GM19395 (cell line): Measurements from ENCODE around the gene SSX2B.
"Not testable (repeated sequence)": the region's sequence is repeated elsewhere in the genome, so short reads cannot be mapped to it uniquely, and the experiment has no call there.

Source experiments
- ATAC-seq: cut with Tn5 transposase; IDR thresholded peaks from one replicate; pipeline ENCODE4 v1.9.1; 2021; ENCODE audit warnings: mild to moderate bottlenecking, moderate library complexity; ENCODE audit not compliant: unreplicated experiment

The SSX2B gene

DNA sequence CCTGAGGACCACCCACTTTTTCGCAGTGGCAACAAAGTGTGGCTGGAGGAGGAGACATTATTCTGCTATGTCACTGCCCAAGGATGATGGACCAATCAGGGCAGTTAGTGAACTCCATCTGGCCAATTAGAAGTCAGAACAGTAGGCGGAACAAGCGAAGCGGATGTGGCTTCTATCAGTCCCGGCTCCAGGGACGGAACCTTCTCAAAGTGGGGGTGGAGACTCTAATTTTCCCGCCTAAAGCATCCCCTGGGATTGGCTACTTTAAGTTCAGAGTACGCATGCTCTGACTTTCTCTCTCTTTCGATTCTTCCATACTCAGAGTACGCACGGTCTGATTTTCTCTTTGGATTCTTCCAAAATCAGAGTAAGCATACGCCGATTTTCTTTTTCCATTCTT, at the start of gene SSX2B:
SSX2B (plus strand) TSS at position 301 of the 400 bp plus-strand sequence. CDS start 1,429 bp downstream, outside the sequence.
- not testable (repeated sequence) for ATAC-seq

DNA sequence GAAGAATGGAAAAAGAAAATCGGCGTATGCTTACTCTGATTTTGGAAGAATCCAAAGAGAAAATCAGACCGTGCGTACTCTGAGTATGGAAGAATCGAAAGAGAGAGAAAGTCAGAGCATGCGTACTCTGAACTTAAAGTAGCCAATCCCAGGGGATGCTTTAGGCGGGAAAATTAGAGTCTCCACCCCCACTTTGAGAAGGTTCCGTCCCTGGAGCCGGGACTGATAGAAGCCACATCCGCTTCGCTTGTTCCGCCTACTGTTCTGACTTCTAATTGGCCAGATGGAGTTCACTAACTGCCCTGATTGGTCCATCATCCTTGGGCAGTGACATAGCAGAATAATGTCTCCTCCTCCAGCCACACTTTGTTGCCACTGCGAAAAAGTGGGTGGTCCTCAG, 44.0 kb upstream of the SSX2B start, which contains the start of gene SSX2:
SSX2 (minus strand) TSS at position 101 of the 400 bp plus-strand sequence. CDS start 1,429 bp downstream, outside the sequence.
- not testable (repeated sequence) for ATAC-seq

DNA sequence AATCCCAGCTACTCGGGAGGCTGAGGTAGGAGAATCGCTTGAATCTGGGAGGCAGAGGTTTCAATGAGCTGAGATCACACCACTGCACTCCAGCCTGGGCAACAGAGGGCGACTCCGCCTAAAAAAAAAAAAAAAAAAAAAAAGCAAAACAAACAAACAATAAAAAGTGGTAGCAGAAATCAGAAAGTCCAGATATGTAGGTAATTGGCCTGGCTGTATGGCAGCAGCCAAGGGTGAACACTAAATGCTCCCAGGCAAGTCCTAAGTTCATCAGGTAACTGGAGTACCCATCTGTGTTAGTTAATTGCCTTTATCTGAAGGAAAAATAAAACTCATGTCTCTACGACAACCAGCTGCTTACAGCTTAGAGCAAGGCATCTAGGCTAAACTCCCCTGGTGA, 14.9 kb downstream of the SSX2B start:
- not testable (repeated sequence) for ATAC-seq

DNA sequence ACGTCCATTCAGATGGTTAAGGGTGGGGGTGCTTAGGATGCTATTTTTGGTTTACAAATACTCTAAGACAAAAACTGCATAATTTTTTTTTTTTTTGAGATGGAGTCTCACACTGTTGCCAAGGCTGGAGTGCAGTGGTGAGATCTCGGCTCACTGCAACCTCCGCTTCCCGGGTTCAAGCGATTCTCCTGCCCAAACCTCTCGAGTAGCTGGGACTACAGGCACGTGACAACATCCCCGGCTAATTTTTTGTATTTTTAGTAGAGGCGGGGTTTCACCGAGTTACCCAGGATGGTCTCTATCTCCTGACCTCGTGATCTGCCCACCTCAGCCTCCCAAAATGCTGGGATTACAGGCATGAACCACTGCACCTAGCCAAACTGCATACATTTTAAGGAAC, 22.5 kb downstream of the SSX2B start:
- ATAC-seq: not testable (repeated sequence)

DNA sequence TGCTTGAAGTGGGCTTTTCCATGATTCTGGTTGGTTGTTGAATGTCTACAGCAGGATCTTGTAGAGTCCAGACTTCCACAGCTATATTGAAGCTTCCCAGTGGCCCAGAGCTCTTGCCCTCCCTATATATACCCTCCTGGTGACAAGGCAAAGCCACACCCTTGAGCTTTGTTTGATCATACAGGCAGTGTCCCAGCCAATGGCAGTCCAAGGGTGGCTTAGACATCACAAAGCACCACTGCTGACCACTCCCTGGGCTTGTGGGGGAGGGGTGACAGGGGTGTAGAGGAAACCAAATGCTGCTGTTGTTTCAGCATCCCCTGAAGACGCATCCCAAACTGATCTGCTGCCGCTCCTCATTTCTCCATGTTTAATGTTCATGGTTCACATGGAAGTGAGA, 46.3 kb downstream of the SSX2B start, which contains the start of gene SPANXN5:
SPANXN5 (minus strand) TSS at position 101 of the 400 bp plus-strand sequence; CDS start at position 22, 79 bp downstream.
- ATAC-seq: not testable (repeated sequence)

DNA sequence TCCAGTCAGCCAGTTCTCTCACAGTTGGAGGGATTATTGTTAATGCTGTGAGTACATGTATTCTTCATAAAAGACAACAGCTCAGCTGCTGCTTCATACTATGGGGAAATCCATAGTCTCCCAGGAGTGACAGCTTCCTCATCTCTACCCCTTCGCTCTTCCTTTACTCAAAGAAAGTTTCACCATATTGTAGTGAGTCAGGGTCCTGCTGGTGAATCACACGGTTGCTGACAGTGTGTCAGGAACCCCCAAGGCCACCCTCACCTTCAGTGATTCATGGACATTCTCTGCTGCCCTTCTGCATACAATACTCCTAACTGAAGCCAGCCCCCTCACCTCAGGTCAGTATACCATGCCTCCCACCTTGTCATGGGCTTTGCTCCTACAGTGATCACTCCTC, 53.8 kb downstream of the SSX2B start:
- not testable (repeated sequence) for ATAC-seq
